ENCODE results near the gene RUVBL1. TPM values are rescaled to one million over a fixed set of nuclear protein-coding genes. Genes with fewer than 3 reads are reported as not detected.

RUVBL1 gene
- total and polyA plus RNA-seq, 2 experiments from 2014 or later = 45.0 to 54.4 TPM

DNA sequence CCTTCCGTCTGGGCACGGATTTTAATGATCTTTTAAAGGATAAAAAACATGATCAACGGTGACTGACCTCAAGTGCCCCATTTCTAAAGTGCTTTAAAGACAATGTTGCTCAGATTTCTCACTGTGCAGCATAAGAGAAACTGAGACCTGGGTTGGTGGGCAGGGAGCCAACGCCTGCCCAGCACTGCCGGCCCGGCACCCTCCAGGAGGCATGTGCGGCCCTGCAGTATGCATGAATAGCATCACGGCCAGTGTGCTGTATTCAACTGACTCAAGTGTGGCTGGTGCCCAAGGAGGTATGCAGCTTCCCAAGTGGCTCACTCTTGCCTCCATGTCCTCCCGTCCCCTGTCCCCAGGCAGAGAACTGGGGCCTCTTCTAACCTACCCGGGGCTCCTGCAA is 41.1 kb downstream of the RUVBL1 start:
- no peaks in the 10 kb centered on the region for H3K36me3 ChIP-seq (ENCODE audit: low read depth)
- in situ Hi-C loops (cut with MboI) = no loop called here

DNA sequence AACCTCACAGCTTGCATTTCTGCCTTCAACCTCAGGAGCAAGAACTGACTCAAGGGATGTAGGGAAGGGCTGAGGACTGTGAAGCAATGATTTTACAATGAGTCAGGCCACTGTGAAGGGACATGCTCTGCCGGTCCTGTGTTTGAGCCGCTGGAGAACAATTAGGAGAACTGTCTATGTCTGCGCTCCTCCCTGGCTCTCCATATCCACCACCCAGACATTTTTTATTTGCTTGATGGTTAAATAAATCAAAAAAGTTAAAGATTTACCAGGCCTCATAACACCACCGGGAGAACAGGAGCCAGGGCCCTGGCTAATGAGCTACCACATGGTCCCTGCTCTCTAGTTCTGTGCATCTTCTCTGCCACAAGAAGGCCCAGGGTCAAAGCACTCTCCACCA is 41.8 kb downstream of the RUVBL1 start:
- Histone ChIP-seq H3K27ac (peak overlapping the region; percentile 79), H2AFZ (no peak overlapping the region), H3K9me2 (ENCODE audit: insufficient read depth) (no peaks in the 10 kb centered on the region), H3K36me3 (ENCODE audit: low read depth) (no peaks in the 10 kb centered on the region), H3K79me2 (ENCODE audit: insufficient read depth) (no peaks in the 10 kb centered on the region), H3F3A (ENCODE audit: insufficient read depth) (peaks cover 34% of the 10 kb centered on the region), H3K9ac (no peak overlapping the region), H3K9me3 (ENCODE audit: low read depth) (no peaks in the 10 kb centered on the region), H3K4me1 (ENCODE audit: insufficient read depth) (peaks cover 33% of the 10 kb centered on the region), H3K4me2 (ENCODE audit: unreplicated experiment) (peak overlapping the region; percentile 26), H3K27me3 (replicated peaks; ENCODE audit: insufficient read depth) (no peaks in the 10 kb centered on the region), H4K20me1 (ENCODE audit: insufficient read depth) (no peaks in the 10 kb centered on the region), H3K4me3 (no peak overlapping the region)
- TF ChIP-seq EZH2 (IDR thresholded peaks at IDR 0.05; ENCODE audit: insufficient read depth, poor library complexity, severe bottlenecking) (no peak), EZH2phosphoT487 (IDR thresholded peaks at IDR 0.05; ENCODE audit: insufficient read depth, low read depth) (no peak)
- WGBS, 2 experiments (ENCODE audit: low coverage in 1 of 2, low lambda C conversion rate in 2 of 2, missing lambda C conversion rate in 2 of 2) = 39 to 50% methylated on average over 4 of the region's 4 CpGs
- peak; percentile 88 for DNase-seq
- in situ Hi-C loops (cut with MboI) = no loop called here

More for the DNA sequence above, 41.1 kb downstream of the RUVBL1 start:
- Histone ChIP-seq H3K4me3 (no peak overlapping the region), H3K27ac (no peak overlapping the region), H3F3A (ENCODE audit: insufficient read depth) (peaks cover 34% of the 10 kb centered on the region), H4K20me1 (ENCODE audit: insufficient read depth) (no peaks in the 10 kb centered on the region), H3K9me3 (ENCODE audit: low read depth) (no peaks in the 10 kb centered on the region), H3K4me2 (ENCODE audit: unreplicated experiment) (no peak overlapping the region), H2AFZ (no peak overlapping the region), H3K9ac (no peak overlapping the region), H3K9me2 (ENCODE audit: insufficient read depth) (no peaks in the 10 kb centered on the region), H3K27me3 (replicated peaks; ENCODE audit: insufficient read depth) (no peaks in the 10 kb centered on the region), H3K79me2 (ENCODE audit: insufficient read depth) (no peaks in the 10 kb centered on the region), H3K4me1 (ENCODE audit: insufficient read depth) (peaks cover 29% of the 10 kb centered on the region)
- DNase-seq = no peak
- no peak for TF ChIP-seq EZH2phosphoT487 (IDR thresholded peaks at IDR 0.05; ENCODE audit: insufficient read depth, low read depth)
- 95% methylated on average over 10 of the region's 10 CpGs for WGBS, 2 experiments (ENCODE audit: low coverage in 1 of 2, low lambda C conversion rate in 2 of 2, missing lambda C conversion rate in 2 of 2)

DNA sequence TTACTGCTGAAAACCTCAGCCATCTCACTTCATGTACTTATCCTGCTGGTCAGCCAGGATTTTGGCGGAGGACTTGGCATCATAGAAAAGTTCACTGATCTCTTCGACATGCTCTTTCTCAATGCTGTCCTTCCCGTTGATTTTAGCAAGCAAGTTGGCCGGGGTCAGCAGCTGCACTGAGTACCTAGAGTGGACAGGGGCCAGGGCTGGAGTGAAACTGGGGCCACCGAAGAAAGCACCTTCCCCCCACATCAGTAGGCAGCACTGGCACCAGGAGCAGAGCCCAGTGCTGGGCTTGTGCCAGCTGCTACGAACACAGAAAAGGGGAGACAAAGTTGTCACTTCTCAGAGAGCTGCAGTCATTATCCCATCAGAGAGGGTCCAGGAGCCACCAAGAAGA is 42.4 kb downstream of the RUVBL1 start:
- Histone ChIP-seq H3K36me3 (ENCODE audit: low read depth) (no peaks in the 10 kb centered on the region), H3K9ac (no peak overlapping the region), H3K4me3 (no peak overlapping the region), H3K4me2 (ENCODE audit: unreplicated experiment) (peak overlapping the region; percentile 26), H3K9me2 (ENCODE audit: insufficient read depth) (no peaks in the 10 kb centered on the region), H3K9me3 (ENCODE audit: low read depth) (no peaks in the 10 kb centered on the region), H3K4me1 (ENCODE audit: insufficient read depth) (peaks cover 37% of the 10 kb centered on the region), H3K27me3 (replicated peaks; ENCODE audit: insufficient read depth) (no peaks in the 10 kb centered on the region), H3F3A (ENCODE audit: insufficient read depth) (peaks cover 34% of the 10 kb centered on the region), H3K79me2 (ENCODE audit: insufficient read depth) (no peaks in the 10 kb centered on the region), H3K27ac (peak overlapping the region; percentile 79), H2AFZ (no peak overlapping the region), H4K20me1 (ENCODE audit: insufficient read depth) (no peaks in the 10 kb centered on the region)
- DNase-seq = no peak
- WGBS, 2 experiments (ENCODE audit: low coverage in 1 of 2, low lambda C conversion rate in 2 of 2, missing lambda C conversion rate in 2 of 2) = 88 to 91% methylated on average over 6 of the region's 6 CpGs
- in situ Hi-C loops (cut with MboI) = no loop called here
- TF ChIP-seq EZH2phosphoT487 (IDR thresholded peaks at IDR 0.05; ENCODE audit: insufficient read depth, low read depth) (no peak), EZH2 (IDR thresholded peaks at IDR 0.05; ENCODE audit: insufficient read depth, poor library complexity, severe bottlenecking) (no peak)

DNA sequence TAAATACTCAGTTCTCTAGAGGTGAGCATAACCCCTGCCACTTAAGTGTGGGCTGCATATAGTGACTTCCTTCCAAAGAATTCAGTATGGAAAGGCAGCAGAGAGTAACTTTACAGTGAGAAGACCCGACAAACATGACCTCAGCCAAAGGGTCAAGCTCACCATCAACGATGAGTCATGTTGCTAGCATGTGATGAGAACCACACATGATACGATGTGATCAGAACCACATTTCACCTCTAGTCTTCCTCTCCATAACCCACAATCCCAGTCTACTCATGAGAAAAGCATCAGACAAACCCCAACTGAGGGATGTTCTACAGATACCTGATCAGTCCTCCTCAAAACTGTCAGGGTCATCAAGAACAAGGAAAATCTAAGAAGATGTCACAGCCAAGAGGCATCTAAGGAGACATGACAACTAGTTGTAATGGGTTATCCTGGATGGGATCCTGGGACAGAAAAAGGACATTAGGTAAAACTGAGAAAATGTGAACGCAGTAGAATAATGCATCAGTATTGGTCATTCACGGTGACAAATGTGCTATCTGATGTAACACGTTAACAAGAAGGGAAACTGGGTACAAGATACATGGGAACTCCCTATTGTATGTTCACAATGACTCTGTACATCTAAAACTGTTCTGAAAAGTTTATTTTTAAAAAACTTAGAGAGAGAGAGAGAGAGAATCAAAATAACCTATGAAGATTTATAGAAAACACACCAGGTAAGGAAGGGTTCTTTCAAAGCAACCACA is 43.1 kb downstream of the RUVBL1 start:
- in situ Hi-C loops (cut with MboI) = no loop called here
- Histone ChIP-seq H3K27me3 (replicated peaks; ENCODE audit: insufficient read depth) (no peaks in the 10 kb centered on the region), H3K9me3 (ENCODE audit: low read depth) (no peaks in the 10 kb centered on the region), H3K9ac (peak overlapping the region; percentile 29; the same call in 1 of the 2 replicates), H3K4me3 (no peak overlapping the region), H2AFZ (no peak overlapping the region), H4K20me1 (ENCODE audit: insufficient read depth) (no peaks in the 10 kb centered on the region), H3K4me1 (ENCODE audit: insufficient read depth) (peaks cover 41% of the 10 kb centered on the region), H3K79me2 (ENCODE audit: insufficient read depth) (no peaks in the 10 kb centered on the region), H3K4me2 (ENCODE audit: unreplicated experiment) (peak overlapping the region; percentile 24), H3K27ac (peak overlapping the region; percentile 79), H3K9me2 (ENCODE audit: insufficient read depth) (no peaks in the 10 kb centered on the region), H3K36me3 (ENCODE audit: low read depth) (no peaks in the 10 kb centered on the region), H3F3A (ENCODE audit: insufficient read depth) (peaks cover 34% of the 10 kb centered on the region)
- 34 to 35% methylated on average over 6 of the region's 6 CpGs for WGBS, 2 experiments (ENCODE audit: low coverage in 1 of 2, low lambda C conversion rate in 2 of 2, missing lambda C conversion rate in 2 of 2)
- DNase-seq = peak; percentile 93
- TF ChIP-seq EZH2phosphoT487 (IDR thresholded peaks at IDR 0.05; ENCODE audit: insufficient read depth, low read depth) = no peak
- no peak for TF ChIP-seq EZH2 (IDR thresholded peaks at IDR 0.05; ENCODE audit: insufficient read depth, poor library complexity, severe bottlenecking)
